Measurements from ENCODE around the gene PTAFR. TPM values are rescaled to one million over a fixed set of nuclear protein-coding genes. Genes with fewer than 3 reads are reported as not detected.
A peak's percentile ranks its signal among the peaks of the same experiment; 100 is the strongest.

Gene PTAFR
- total RNA-seq, 2 donors from 2014 or later, result 2.3 to 3.6 TPM

DNA sequence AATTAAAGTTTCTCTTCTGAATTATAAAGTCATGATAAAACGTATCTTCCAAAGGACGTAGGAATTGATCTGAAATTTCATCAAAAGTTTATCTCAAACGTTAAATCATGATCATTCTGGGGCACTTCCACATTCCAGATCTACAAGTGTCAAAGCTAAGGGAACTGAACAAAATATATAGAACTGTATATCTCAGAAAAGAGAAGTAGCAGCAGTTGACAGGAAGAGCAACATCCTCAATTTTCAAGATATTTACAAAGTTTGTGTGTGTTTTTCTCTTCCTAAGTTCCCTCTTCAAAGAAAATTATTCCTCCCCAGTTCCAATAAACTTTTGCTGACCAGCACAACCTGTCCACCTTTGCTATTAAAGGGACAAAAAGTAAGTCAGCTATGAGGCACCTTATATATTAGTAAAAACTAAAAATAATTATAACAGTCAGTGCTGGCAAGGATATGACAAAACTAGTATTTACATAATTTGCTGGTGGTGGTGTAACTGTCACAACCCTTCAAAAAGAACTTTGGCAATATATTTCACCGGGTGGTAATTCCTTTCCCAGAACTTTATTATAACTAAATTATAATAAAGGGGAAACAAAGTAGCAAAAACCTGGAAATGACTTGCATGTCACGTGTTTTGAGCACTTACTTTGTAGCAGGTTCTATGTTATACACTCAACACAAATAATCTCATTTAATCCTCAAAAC is 49.6 kb downstream of the PTAFR start:
- peak overlapping the region in 1 of 4 donors; percentile 44 for H3K27ac ChIP-seq
- DNase-seq (no peak), ATAC-seq (no peak)
- H3K36me3 ChIP-seq (replicated peaks in 1 of 2; ENCODE audit: insufficient read depth in 1 of 2, low read depth in 2 of 2), result no peaks in the 10 kb centered on the region
- H3K4me3 ChIP-seq, result no peak overlapping the region
- no peak for TF ChIP-seq POLR2A (IDR thresholded peaks at IDR 0.05)
- TF ChIP-seq CTCF (IDR thresholded peaks at IDR 0.05), result no peak
- H3K27me3 ChIP-seq, result no peaks in the 10 kb centered on the region
- H3K4me1 ChIP-seq, result no peaks in the 10 kb centered on the region
- intact Hi-C loops (cut with DNase I), result no loop called here
- WGBS, 2 donors, result 43 to 58% methylated on average over 5 of the region's 5 CpGs
- H3K9me3 ChIP-seq, result no peaks in the 10 kb centered on the region

DNA sequence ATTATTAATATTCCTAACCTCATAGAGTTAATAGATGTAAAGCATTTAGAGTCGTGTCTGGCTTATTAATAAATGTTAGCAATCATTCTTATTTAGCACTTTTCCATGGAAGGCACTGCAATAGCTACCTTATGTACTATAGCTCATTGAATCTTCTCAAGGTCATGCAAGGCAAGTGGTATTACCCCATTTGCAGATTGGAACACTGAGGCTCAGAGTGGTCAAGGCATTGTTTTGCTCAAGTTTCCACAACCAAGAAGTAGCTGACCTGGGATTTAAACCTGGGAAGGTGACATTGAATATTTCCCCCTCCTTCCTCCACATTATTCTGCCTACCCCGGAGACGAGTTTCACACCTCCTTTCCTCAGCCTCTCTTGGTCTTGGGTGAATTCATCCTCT is 50.3 kb downstream of the PTAFR start:
- WGBS, 2 donors, result 43 to 49% methylated on average over 3 of the region's 3 CpGs
- DNase-seq (no peak), ATAC-seq (no peak)
- Histone ChIP-seq H3K36me3 (replicated peaks in 1 of 2; ENCODE audit: insufficient read depth in 1 of 2, low read depth in 2 of 2) (no peaks in the 10 kb centered on the region), H3K9me3 (no peaks in the 10 kb centered on the region), H3K27ac (peak overlapping the region in 1 of 4 donors; percentile 44), H3K4me3 (no peak overlapping the region), H3K27me3 (no peaks in the 10 kb centered on the region), H3K4me1 (no peaks in the 10 kb centered on the region)
- intact Hi-C loops (cut with DNase I), result no loop called here
- TF ChIP-seq CTCF (IDR thresholded peaks at IDR 0.05) (no peak), POLR2A (IDR thresholded peaks at IDR 0.05) (no peak)

- H3K27me3 ChIP-seq, result no peaks in the 10 kb centered on the region
- H3K36me3 ChIP-seq (replicated peaks in 1 of 2; ENCODE audit: insufficient read depth in 1 of 2, low read depth in 2 of 2), result no peaks in the 10 kb centered on the region
- no peaks in the 10 kb centered on the region for H3K9me3 ChIP-seq
- no peak overlapping the region for H3K4me3 ChIP-seq
- no peaks in the 10 kb centered on the region for H3K4me1 ChIP-seq
- no peak overlapping the region for H3K27ac ChIP-seq
- peak in 1 of 4 donors; percentile 21 for DNase-seq
- TF ChIP-seq POLR2A (IDR thresholded peaks at IDR 0.05), result no peak
- TF ChIP-seq CTCF (IDR thresholded peaks at IDR 0.05), result no peak
- intact Hi-C loops (cut with DNase I), result no loop called here
- 34 to 55% methylated on average over 4 of the region's 4 CpGs for WGBS, 2 donors
- no peak for ATAC-seq
These were observed 53.0 kb downstream of the PTAFR start for GRCh38 chr1:28123461-28123961.

GRCh38 chr1:28122183-28122582 is 54.3 kb downstream of the PTAFR start:
- 72 to 77% methylated on average over 3 of the region's 3 CpGs for WGBS, 2 donors
- Histone ChIP-seq H3K9me3 (no peaks in the 10 kb centered on the region), H3K4me1 (no peaks in the 10 kb centered on the region), H3K27ac (no peak overlapping the region), H3K4me3 (no peak overlapping the region), H3K27me3 (no peaks in the 10 kb centered on the region), H3K36me3 (replicated peaks in 1 of 2; ENCODE audit: insufficient read depth in 1 of 2, low read depth in 2 of 2) (no peaks in the 10 kb centered on the region)
- TF ChIP-seq CTCF (IDR thresholded peaks at IDR 0.05) (no peak), POLR2A (IDR thresholded peaks at IDR 0.05) (no peak)
- DNase-seq, result no peak
- intact Hi-C loops (cut with DNase I), result no loop called here
- no peak for ATAC-seq

DNA sequence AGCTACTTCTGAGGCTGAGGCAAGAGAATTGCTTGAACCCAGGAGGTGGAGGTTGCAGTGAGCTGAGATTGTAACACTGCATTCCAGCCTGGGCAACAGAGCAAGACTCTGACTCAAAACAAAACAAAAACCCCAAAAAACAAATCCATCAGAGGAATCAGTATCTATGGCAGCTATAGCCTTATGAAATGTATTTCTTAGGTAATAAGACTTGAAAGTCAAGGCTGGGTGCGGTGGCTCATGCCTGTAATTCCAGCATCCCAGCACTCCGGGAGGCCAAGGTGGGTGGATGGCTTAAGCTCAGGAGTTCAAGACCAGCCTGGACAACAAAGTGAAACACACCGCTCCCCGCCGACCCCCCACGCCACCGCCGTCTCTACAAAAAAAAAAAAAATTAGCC is 56.9 kb downstream of the PTAFR start:
- no peak for TF ChIP-seq POLR2A (IDR thresholded peaks at IDR 0.05)
- TF ChIP-seq CTCF (IDR thresholded peaks at IDR 0.05), result no peak
- no peaks in the 10 kb centered on the region for H3K36me3 ChIP-seq (replicated peaks in 1 of 2; ENCODE audit: insufficient read depth in 1 of 2, low read depth in 2 of 2)
- intact Hi-C loops (cut with DNase I), result no loop called here
- no peak for ATAC-seq
- no peak overlapping the region for H3K27ac ChIP-seq
- H3K27me3 ChIP-seq, result no peaks in the 10 kb centered on the region
- DNase-seq, result no peak
- H3K4me3 ChIP-seq, result no peak overlapping the region
- no peaks in the 10 kb centered on the region for H3K9me3 ChIP-seq
- 84 to 85% methylated on average over 7 to 8 of the region's 8 CpGs for WGBS, 2 donors
- H3K4me1 ChIP-seq, result no peaks in the 10 kb centered on the region

Data from body of pancreas (tissue), 4 donors.